Placental pericyte (primary cell): ENCODE data around the gene NME4. TPM values are rescaled to one million over a fixed set of nuclear protein-coding genes. Genes with fewer than 3 reads are reported as not detected.

Experiments
- small RNA-seq: library from RNA; depleted of rRNA; stranded (forward); fragments of <200 nt; gene quantifications from one replicate; pipeline ENCODE3, GENCODE V24; 2012; ENCODE audit warnings: low replicate concordance
- total RNA-seq: library from RNA; depleted of rRNA; stranded (reverse); fragments of >200 nt; gene quantifications from 2 replicates; pipeline ENCODE4 v1.2.3, GENCODE V29; 2012

Gene NME4
- total RNA-seq = 96.1 and 115 TPM in 2 replicates

DNA sequence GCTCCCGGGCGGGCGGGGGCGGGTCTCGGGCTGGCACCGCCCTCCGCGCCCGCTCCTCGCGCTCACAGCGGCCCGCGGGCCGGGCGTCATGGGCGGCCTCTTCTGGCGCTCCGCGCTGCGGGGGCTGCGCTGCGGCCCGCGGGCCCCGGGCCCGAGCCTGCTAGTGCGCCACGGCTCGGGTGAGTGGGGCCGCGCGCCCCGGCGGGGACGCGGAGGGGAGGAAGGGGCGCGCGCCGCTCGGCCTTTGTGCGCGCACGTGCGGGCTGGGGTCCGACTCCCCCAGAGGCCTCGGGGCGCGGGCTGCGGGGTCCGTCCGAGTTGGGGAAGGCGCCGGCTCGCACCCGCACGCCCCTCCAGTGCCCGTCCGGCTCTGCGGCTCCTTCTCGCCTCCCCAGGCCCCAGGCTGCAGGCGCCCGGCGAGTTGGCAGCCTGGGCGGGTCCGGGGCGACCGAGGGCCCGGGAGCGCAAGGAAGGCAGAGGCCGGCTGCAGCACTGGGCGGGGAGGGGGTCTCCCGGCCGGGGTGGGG, at the start of gene NME4:
TSS of gene NME4 (plus strand) at position 65 of the 527 bp plus-strand sequence. CDS start at position 89, 24 bp downstream.

DNA sequence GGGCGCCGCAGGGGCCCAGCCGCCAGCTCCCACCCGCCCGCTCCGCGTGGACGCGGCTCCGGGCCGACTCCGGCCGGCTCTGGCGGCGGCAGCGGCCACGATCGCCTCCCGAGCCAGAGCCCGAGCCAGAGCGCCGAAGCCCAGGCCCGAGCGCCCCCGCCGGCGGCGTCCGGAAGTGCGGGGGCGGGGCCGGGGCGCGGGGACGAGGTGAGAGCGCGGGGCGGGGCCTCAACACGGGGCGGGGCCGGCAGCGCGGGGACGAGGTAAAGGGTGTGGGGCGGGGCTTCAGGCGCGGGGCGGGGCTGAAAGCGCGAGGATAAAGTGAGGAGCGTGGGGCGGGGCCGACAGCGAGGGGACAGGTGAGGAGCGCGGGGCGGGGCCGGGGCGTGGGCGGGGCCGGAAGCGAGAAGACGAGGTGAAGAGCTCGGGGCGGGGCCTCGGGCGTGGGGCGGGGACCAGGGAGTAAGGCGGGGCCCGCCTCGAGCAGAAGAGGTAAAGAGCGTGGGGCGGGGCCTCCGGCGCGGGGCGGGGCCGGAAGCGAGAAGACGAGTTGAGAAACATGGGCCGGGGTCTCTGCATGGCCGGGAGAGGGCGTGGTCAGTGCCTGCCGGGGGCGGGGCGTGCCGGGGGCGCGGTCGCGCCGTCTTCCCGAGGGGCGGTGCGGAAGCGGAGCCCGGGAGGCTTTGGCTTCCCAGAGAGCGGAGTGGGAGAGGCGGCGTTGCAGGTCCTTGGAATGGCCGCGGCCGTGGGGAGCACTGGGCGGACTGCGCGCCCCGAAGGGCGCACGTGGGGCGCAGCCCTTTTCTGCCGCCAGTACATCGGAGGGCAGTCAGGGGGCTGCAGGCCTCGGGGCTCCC, 44.2 kb upstream of the NME4 start, which contains the start of gene AXIN1:
TSS of gene AXIN1 (minus strand) at position 177 of the 857 bp plus-strand sequence. CDS start 5,698 bp downstream, outside the sequence.

DNA sequence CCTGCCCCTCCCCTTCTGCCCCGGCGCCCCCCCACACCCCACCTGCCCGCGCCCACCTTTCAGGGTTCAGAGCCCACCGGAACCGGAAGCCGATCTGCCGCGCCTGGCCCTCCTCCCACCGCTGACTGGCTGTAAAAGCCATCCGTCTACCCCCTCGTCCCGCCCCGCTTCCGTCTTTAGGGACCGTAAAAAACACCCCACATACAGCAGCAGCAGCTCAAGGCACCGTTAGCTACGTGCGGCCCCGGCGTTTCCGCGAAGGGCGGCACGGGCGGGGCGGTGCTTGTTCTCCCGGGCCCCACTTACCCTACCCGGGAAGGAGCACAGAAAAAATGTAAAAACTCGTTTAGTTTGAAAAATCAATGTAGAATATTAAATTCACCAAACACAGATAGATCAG, 26.6 kb upstream of the NME4 start, which contains the start of gene MRPL28:
TSS of gene MRPL28 (minus strand) at position 96 of the 400 bp plus-strand sequence. CDS start 320 bp downstream, outside the sequence.

DNA sequence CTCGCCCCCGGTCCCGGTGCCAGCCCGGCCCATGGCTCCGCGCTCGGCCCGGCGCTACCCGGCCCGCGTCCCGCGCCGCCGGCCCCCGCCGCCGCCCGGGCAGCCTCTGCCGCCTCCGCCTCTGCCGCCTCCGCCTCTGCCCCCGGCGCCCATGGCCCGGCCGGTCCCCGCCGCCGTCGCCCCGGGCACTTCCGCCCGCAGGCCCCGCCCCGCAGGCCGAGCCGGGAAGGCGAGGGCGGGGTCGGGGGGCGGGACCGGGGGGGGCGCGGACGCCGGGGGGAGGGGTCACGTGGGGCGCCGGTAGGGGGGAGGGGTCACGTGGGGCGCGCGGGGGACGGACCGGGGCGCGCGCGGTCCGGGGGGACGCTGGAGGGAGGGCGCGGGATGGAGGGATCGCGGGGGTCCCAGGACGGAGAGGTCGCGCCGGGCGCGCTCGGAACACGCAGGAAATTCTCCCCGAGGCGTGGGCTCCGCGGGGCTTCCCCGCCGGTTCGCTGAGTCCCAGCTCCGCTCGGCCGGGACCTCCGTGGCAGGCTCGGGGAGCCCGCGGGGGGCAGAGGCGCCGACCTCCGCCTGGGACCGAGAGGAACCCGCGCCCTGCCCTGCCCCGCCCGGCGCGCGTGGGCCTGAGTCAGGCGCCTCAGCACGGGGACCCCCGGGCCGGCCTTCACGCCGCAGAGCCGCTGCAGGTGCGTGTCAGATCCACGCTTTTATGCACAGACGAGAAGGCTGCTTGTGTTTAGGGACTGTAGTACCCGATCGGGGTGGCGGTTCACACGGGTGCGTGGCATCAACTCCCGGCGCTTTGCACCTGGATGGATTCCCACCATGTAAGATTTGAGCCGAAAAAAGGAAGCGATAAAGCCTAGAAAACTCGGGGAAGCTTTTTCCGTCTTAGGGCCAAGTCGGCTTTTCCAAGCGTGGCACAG, 14.9 kb upstream of the NME4 start, which contains the start of gene PGAP6:
TSS of gene PGAP6 (minus strand) at position 190 of the 929 bp plus-strand sequence. CDS start at position 33, 157 bp downstream.

DNA sequence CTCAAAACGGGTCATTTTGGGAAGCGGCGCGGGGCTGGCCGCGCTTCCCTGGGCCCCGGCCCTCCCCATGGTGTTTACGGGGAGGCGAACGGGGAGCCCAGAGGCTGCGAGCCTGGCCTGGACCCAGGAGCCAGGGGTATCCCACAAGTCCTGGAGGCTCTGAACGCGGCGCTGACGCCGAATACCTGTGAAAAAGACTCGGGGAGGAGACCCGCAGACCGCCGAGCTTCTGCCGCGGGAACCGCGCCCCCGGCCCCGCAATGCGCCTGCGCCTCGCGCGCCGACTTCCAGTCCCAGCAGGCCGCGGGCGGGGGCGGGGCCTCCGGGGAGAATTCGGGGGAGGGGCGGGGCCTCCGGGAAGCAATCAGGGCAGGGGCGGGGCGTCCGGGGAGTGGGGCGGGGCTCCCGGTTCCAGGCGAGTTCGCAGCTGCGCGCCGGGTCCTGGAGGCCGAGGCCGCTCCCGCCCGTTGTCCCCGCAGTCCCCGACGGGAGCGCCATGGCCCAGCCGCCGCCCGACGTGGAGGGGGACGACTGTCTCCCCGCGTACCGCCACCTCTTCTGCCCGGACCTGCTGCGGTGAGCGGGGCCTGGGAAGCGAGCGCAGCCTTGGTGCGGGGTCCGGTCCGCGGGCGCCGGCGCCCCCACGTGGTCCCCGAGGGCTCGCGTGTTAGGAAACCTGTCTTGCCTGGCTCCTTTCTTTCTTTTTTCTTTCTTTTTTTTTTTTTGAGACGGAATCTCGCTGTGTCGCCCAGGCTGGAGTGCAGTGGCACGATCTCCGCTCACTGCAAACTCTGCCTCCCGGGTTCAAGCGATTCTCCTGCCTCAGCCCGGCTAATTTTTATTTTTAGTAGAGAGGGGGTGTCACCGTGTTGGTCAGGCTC, 4.7 kb downstream of the NME4 start, which contains the start of gene DECR2:
TSS of gene DECR2 (plus strand) at position 418 of the 881 bp plus-strand sequence. CDS start at position 497, 79 bp downstream.

DNA sequence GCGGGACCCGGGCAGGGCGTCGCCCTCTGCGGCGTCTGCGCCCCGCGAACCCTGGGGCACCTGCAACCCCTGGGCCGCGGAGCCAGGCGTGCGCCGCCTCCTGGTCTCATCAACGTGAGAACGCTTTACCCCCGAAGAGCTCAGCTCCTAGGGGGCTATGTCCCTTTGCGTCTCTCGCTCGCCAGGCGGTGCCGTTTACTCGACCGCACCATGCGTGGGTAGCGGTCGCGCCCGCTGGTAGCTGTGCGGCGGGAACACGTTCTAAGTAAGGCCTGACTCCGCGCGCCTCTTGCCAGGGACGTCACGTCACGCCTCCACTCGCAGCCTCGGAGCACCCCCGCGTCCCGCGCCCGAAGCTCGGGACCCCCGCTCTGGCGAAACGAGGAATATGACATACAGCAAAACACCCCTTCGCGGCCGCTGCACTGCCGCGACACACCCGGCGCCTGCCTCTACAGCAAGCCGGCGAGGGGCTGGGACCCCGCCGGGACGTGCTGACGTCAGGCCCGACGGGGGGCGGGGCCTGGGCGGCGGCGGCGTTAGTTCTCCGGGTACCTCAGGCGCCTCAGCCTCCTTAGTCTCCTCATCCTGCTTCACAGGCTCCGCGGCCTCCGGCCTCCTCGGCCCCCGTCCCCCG, 28.2 kb downstream of the NME4 start, which contains the start of gene RAB11FIP3:
TSS of gene RAB11FIP3 (plus strand) at position 568 of the 637 bp plus-strand sequence. CDS start 358 bp downstream, outside the sequence.

Small RNAs within 50 kb of the gene (small RNA-seq; reads per million reads assigned to genes)
- gene RF00019 = not detected

Other genes with a start within 250 kb of the NME4 start
- not detected in 2 replicates for gene HBZ, start 244.6 kb upstream of the NME4 start, total RNA-seq
- gene HBM, start 231.2 kb upstream of the NME4 start, total RNA-seq = not detected in 2 replicates
- gene HBA2, start 224.3 kb upstream of the NME4 start, total RNA-seq = not detected in 2 replicates
- gene HBA1, start 220.5 kb upstream of the NME4 start, total RNA-seq = not detected in 2 replicates
- not detected in 2 replicates for gene HBQ1, start 216.7 kb upstream of the NME4 start, total RNA-seq
- gene LUC7L, start 167.8 kb upstream of the NME4 start, total RNA-seq = 31.5 and 59.0 TPM in 2 replicates
- gene FAM234A, start 162.4 kb upstream of the NME4 start, total RNA-seq = 58.8 and 81.4 TPM in 2 replicates
- 1.0 and 2.4 TPM in 2 replicates for gene RGS11, start 121.3 kb upstream of the NME4 start, total RNA-seq
- 0.44 TPM in 1 of 2 replicates, not detected in the other for gene ARHGDIG, start 116.6 kb upstream of the NME4 start, total RNA-seq
- gene PDIA2, start 114.0 kb upstream of the NME4 start, total RNA-seq = 0.57 and 2.8 TPM in 2 replicates
- 25.8 and 28.2 TPM in 2 replicates for gene AXIN1, start 44.5 kb upstream of the NME4 start, total RNA-seq
- gene MRPL28, start 26.7 kb upstream of the NME4 start, total RNA-seq = 76.4 and 85.0 TPM in 2 replicates
- gene PGAP6, start 15.2 kb upstream of the NME4 start, total RNA-seq = 109 and 146 TPM in 2 replicates
- 8.8 and 10.2 TPM in 2 replicates for gene DECR2, start 4.7 kb downstream of the NME4 start, total RNA-seq
- gene RAB11FIP3, start 28.4 kb downstream of the NME4 start, total RNA-seq = 23.2 and 27.8 TPM in 2 replicates
- 68.9 and 91.9 TPM in 2 replicates for gene CAPN15, start 130.5 kb downstream of the NME4 start, total RNA-seq
- 0.14 TPM in 1 of 2 replicates, not detected in the other for gene PRR35, start 163.2 kb downstream of the NME4 start, total RNA-seq
- 2.6 TPM in 2 replicates for gene NHLRC4, start 169.8 kb downstream of the NME4 start, total RNA-seq
- 27.8 and 33.5 TPM in 2 replicates for gene PIGQ, start 172.8 kb downstream of the NME4 start, total RNA-seq
- gene RAB40C, start 192.9 kb downstream of the NME4 start, total RNA-seq = 15.3 and 16.5 TPM in 2 replicates
- gene WFIKKN1, start 233.8 kb downstream of the NME4 start, total RNA-seq = 0.14 and 0.22 TPM in 2 replicates
- 99.1 and 106 TPM in 2 replicates for gene METTL26, start 239.1 kb downstream of the NME4 start, total RNA-seq
- gene MCRIP2, start 244.6 kb downstream of the NME4 start, total RNA-seq = 11.5 and 16.6 TPM in 2 replicates